A549 treated with dexamethasone at 1 μM for 4 hours (cell line): Measurements from ENCODE around the gene CDCP1. TPM values are rescaled to one million over a fixed set of nuclear protein-coding genes. Genes with fewer than 3 reads are reported as not detected.

Experiments used
- total RNA-seq: library from RNA; stranded (reverse); fragments of 200-300 nt; extraction: Qiagen RNA extraction; gene quantifications from 5 replicates; pipeline ENCODE4 v1.2.3, GENCODE V29; 2022

The CDCP1 gene, protein sequence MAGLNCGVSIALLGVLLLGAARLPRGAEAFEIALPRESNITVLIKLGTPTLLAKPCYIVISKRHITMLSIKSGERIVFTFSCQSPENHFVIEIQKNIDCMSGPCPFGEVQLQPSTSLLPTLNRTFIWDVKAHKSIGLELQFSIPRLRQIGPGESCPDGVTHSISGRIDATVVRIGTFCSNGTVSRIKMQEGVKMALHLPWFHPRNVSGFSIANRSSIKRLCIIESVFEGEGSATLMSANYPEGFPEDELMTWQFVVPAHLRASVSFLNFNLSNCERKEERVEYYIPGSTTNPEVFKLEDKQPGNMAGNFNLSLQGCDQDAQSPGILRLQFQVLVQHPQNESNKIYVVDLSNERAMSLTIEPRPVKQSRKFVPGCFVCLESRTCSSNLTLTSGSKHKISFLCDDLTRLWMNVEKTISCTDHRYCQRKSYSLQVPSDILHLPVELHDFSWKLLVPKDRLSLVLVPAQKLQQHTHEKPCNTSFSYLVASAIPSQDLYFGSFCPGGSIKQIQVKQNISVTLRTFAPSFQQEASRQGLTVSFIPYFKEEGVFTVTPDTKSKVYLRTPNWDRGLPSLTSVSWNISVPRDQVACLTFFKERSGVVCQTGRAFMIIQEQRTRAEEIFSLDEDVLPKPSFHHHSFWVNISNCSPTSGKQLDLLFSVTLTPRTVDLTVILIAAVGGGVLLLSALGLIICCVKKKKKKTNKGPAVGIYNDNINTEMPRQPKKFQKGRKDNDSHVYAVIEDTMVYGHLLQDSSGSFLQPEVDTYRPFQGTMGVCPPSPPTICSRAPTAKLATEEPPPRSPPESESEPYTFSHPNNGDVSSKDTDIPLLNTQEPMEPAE
- total RNA-seq = 7.7 to 9.9 TPM (median 9.1 TPM) in 5 replicates

GRCh38 chr3:45145681-45146614, at the start of gene CDCP1:
TSS of gene CDCP1 (minus strand) at chr3:45146378. CDS start at chr3:45146287, 91 bp downstream.

Other genes with a start within 250 kb of the CDCP1 start
- gene ZDHHC3, start 170.2 kb downstream of the CDCP1 start, total RNA-seq = 40.0 to 48.4 TPM (median 46.8 TPM) in 5 replicates
- 40.7 to 50.3 TPM (median 41.1 TPM) in 5 replicates for gene EXOSC7, start 170.1 kb downstream of the CDCP1 start, total RNA-seq
- gene CLEC3B, start 120.1 kb downstream of the CDCP1 start, total RNA-seq = not detected in 5 replicates
- 7.2 to 9.7 TPM (median 8.6 TPM) in 5 replicates for gene TMEM158, start 79.9 kb upstream of the CDCP1 start, total RNA-seq
- gene LARS2, start 242.2 kb upstream of the CDCP1 start, total RNA-seq = 8.6 to 10.7 TPM (median 10.5 TPM) in 5 replicates